G401 (cell line): ENCODE results near the gene TBC1D9B. TPM values are rescaled to one million over a fixed set of nuclear protein-coding genes. Genes with fewer than 3 reads are reported as not detected.

Source experiments
- DNase-seq: peaks from one replicate; pipeline ENCODE4 v3.0.0-alpha.2; 2015; ENCODE audit warnings: low spot score
- in situ Hi-C: cut with HindIII; loops from 2 replicates; pipeline ENCODE4 v1.10.0; 2016; ENCODE audit warnings: low sequenced_read_pairs, mixed read lengths
- total RNA-seq: library from RNA; depleted of rRNA; stranded (reverse); fragments of >200 nt; shearing (Covaris generic); gene quantifications from 2 replicates; pipeline ENCODE4 v1.2.3, GENCODE V29; 2014

The TBC1D9B gene
- total RNA-seq, 1 experiment from 2014 or later: 58.0 TPM

- no peak for DNase-seq
- in situ Hi-C loops: no loop called here
These were observed 17.8 kb downstream of the TBC1D9B start for GRCh38 chr5:179889885-179890284.

- in situ Hi-C loops: no loop called here
- DNase-seq: no peak
These were observed 19.9 kb downstream of the TBC1D9B start for GRCh38 chr5:179887802-179888201.

GRCh38 chr5:179887095-179887494 lies 20.6 kb downstream of the TBC1D9B start:
- DNase-seq: no peak
- in situ Hi-C loops: no loop called here

- DNase-seq: no peak
- in situ Hi-C loops: no loop called here
These were observed 21.3 kb downstream of the TBC1D9B start for GRCh38 chr5:179886190-179886911.

- in situ Hi-C loops: no loop called here
- no peak for DNase-seq
These were observed 22.1 kb downstream of the TBC1D9B start for GRCh38 chr5:179885491-179886090.

- in situ Hi-C loops: no loop called here
- no peak for DNase-seq
These were observed 24.5 kb downstream of the TBC1D9B start for GRCh38 chr5:179883163-179883562.

- in situ Hi-C loops: no loop called here
- no peak for DNase-seq
These were observed 25.4 kb downstream of the TBC1D9B start for GRCh38 chr5:179882338-179882737.

GRCh38 chr5:179880848-179881590 lies 26.7 kb downstream of the TBC1D9B start:
- peak; percentile 64 for DNase-seq
- in situ Hi-C loops: no loop called here

- in situ Hi-C loops: no loop called here
- DNase-seq: no peak
These were observed 27.5 kb downstream of the TBC1D9B start for GRCh38 chr5:179880066-179880650.

- DNase-seq: peak; percentile 46
- in situ Hi-C loops: no loop called here
These were observed 28.0 kb downstream of the TBC1D9B start for GRCh38 chr5:179879690-179880010.

GRCh38 chr5:179879003-179879689 lies 28.6 kb downstream of the TBC1D9B start:
- no peak for DNase-seq
- in situ Hi-C loops: no loop called here

GRCh38 chr5:179878222-179879002 lies 29.3 kb downstream of the TBC1D9B start:
- in situ Hi-C loops: no loop called here
- DNase-seq: no peak

- in situ Hi-C loops: no loop called here
- DNase-seq: no peak
These were observed 31.1 kb downstream of the TBC1D9B start for GRCh38 chr5:179876610-179876952.

GRCh38 chr5:179875741-179876609 lies 31.7 kb downstream of the TBC1D9B start:
- no peak for DNase-seq
- in situ Hi-C loops: no loop called here

- DNase-seq: no peak
- in situ Hi-C loops: no loop called here
These were observed 33.0 kb downstream of the TBC1D9B start for GRCh38 chr5:179874536-179875292.

- DNase-seq: no peak
- in situ Hi-C loops: no loop called here
These were observed 33.6 kb downstream of the TBC1D9B start for GRCh38 chr5:179874136-179874535.

GRCh38 chr5:179873588-179874110 lies 34.0 kb downstream of the TBC1D9B start:
- no peak for DNase-seq
- in situ Hi-C loops: no loop called here
